CD14-positive monocyte (primary cell): ENCODE measurements around the gene ZNRF2. TPM values are rescaled to one million over a fixed set of nuclear protein-coding genes. Genes with fewer than 3 reads are reported as not detected.

Source experiments
- DNase-seq, 3 donors: peaks; one replicate each; pipeline ENCODE4 v3.0.0-alpha.2; 2011 to 2022
- H2AFZ ChIP-seq: 2 replicates; pipeline ENCODE4 v1.6.0; 2012; ENCODE audit warnings: mild to moderate bottlenecking, low read depth, low read length, inconsistent platforms; ENCODE audit not compliant: insufficient read depth, poor library complexity, severe bottlenecking
- H3K27ac ChIP-seq, 2 donors: 1 replicate in 1 of 2; 2 replicates in 1 of 2; pipeline ENCODE4 v1.5.1; 2012 to 2013; ENCODE audit warnings: low read length in 2 of 2, control low read depth in 1 of 2, inconsistent platforms in 1 of 2, low read depth in 1 of 2, mild to moderate bottlenecking in 1 of 2
- H3K27me3 ChIP-seq, 2 donors: one replicate each; pipeline versions ENCODE4 v1.6.0 to v1.6.1; 2011 to 2013; ENCODE audit warnings: low read length in 2 of 2; ENCODE audit not compliant: control insufficient read depth in 2 of 2, insufficient read depth in 2 of 2
- H3K36me3 ChIP-seq, 2 donors: replicated peaks in 1 of 2; 1 replicate in 1 of 2; 2 replicates in 1 of 2; pipeline versions ENCODE4 v1.5.1 to v1.6.1; 2012 to 2013; ENCODE audit warnings: low read length in 2 of 2, control low read depth in 1 of 2, inconsistent platforms in 1 of 2, mild to moderate bottlenecking in 1 of 2; ENCODE audit not compliant: insufficient read depth in 2 of 2, control insufficient read depth in 1 of 2
- H3K4me1 ChIP-seq, 2 donors: 1 replicate in 1 of 2; 2 replicates in 1 of 2; pipeline versions ENCODE4 v1.5.1 to v1.6.1; 2012 to 2013; ENCODE audit warnings: low read length in 2 of 2, control low read depth in 1 of 2, inconsistent platforms in 1 of 2, mild to moderate bottlenecking in 1 of 2, moderate library complexity in 1 of 2; ENCODE audit not compliant: insufficient read depth in 2 of 2, control insufficient read depth in 1 of 2
- H3K4me2 ChIP-seq: replicated peaks from 2 replicates; pipeline ENCODE3; 2012; ENCODE audit warnings: low read length, moderate library complexity, mild to moderate bottlenecking; ENCODE audit not compliant: poor library complexity, severe bottlenecking; ENCODE audit errors: extremely low read depth
- H3K4me3 ChIP-seq, 3 experiments: fragments of 200-600 bp in 1 of 3; sonication (generic) in 1 of 3; replicated peaks in 1 of 3; 1 replicate in 2 of 3; 2 replicates in 1 of 3; pipeline ENCODE4 v1.5.1; 2011 to 2013; ENCODE audit warnings: low read length in 3 of 3, mild to moderate bottlenecking in 3 of 3, control low read depth in 2 of 3, low read depth in 2 of 3, inconsistent platforms in 1 of 3, moderate library complexity in 1 of 3
- H3K79me2 ChIP-seq: 2 replicates; pipeline ENCODE4 v1.6.0; 2012; ENCODE audit warnings: mild to moderate bottlenecking, control low read depth, inconsistent platforms, low read length, moderate library complexity; ENCODE audit not compliant: insufficient read depth
- H3K9ac ChIP-seq: 2 replicates; pipeline ENCODE4 v1.6.0; 2017; ENCODE audit warnings: low read length, mild to moderate bottlenecking; ENCODE audit not compliant: insufficient read depth, poor library complexity, severe bottlenecking
- H3K9me3 ChIP-seq, 2 donors: replicated peaks in 1 of 2; 1 replicate in 1 of 2; 2 replicates in 1 of 2; pipeline versions ENCODE4 v1.5.1 to v1.6.1; 2012 to 2013; ENCODE audit warnings: low read length in 2 of 2, control low read depth in 1 of 2; ENCODE audit not compliant: control insufficient read depth in 1 of 2, insufficient read depth in 1 of 2
- H4K20me1 ChIP-seq: 2 replicates; pipeline ENCODE4 v1.6.0; 2012; ENCODE audit warnings: mild to moderate bottlenecking, low read length, control low read depth, moderate library complexity; ENCODE audit not compliant: insufficient read depth
- H3K27ac Mint-ChIP-seq, 7 donors: one replicate each; pipeline ENCODE4 v1.8.0; 2020; ENCODE audit warnings: mild to moderate bottlenecking in 7 of 7, mixed read lengths in 7 of 7, moderate library complexity in 6 of 7, inconsistent platforms in 2 of 7
- H3K27me3 Mint-ChIP-seq, 3 donors: one replicate each; pipeline ENCODE4 v1.8.0; 2021 to 2022; ENCODE audit warnings: low read depth in 3 of 3, mild to moderate bottlenecking in 3 of 3, mixed read lengths in 3 of 3, moderate library complexity in 3 of 3, inconsistent platforms in 1 of 3
- H3K36me3 Mint-ChIP-seq, 2 donors: one replicate each; pipeline ENCODE4 v1.8.0; 2020; ENCODE audit warnings: mixed read lengths in 2 of 2, inconsistent platforms in 1 of 2, mild to moderate bottlenecking in 1 of 2
- H3K4me1 Mint-ChIP-seq: one replicate; pipeline ENCODE4 v1.8.0; 2020; ENCODE audit warnings: mild to moderate bottlenecking, mixed read lengths
- H3K4me3 Mint-ChIP-seq, 2 donors: one replicate each; pipeline ENCODE4 v1.8.0; 2020; ENCODE audit warnings: mild to moderate bottlenecking in 2 of 2, mixed read lengths in 2 of 2, moderate library complexity in 1 of 2
- H3K9me3 Mint-ChIP-seq, 7 donors: one replicate each; pipeline ENCODE4 v1.8.0; 2020 to 2022; ENCODE audit warnings: mixed read lengths in 7 of 7, mild to moderate bottlenecking in 6 of 7, moderate library complexity in 6 of 7, inconsistent platforms in 2 of 7
- CTCF ChIP-seq: fragments of 200-600 bp; IDR thresholded peaks from one replicate; pipeline ENCODE4 v1.8.0; 2022; ENCODE audit warnings: antibody characterized with exemption, mild to moderate bottlenecking
- WGBS: methylation state at CpG from one replicate; pipeline ENCODE4 v1.1.5; 2013; ENCODE audit warnings: missing lambda C conversion rate; ENCODE audit not compliant: insufficient coverage; 5-methylcytosine and 5-hydroxymethylcytosine counted together
- intact Hi-C, 2 donors: fragments of 100-400 bp; cut with micrococcal nuclease; formaldehyde crosslinking; loops; one replicate each; pipeline versions ENCODE4 v1.15.0 to v1.15.1; 2023
- polyA plus RNA-seq, 3 donors: library from polyadenylated mRNA; depleted of rRNA in 1 of 3; unstranded in 2 of 3; stranded (reverse) in 1 of 3; fragments of 300-500 nt in 2 of 3; fragments of >200 nt in 1 of 3; fragmentation: Illumina TruSeq in 2 of 3; gene quantifications; 1 replicate in 2 of 3; 2 replicates in 1 of 3; pipeline ENCODE4 v1.2.3, GENCODE V29; 2012 to 2021

Gene ZNRF2
- polyA plus RNA-seq, 3 donors, result 1.9 to 9.5 (median 5.7) TPM

DNA sequence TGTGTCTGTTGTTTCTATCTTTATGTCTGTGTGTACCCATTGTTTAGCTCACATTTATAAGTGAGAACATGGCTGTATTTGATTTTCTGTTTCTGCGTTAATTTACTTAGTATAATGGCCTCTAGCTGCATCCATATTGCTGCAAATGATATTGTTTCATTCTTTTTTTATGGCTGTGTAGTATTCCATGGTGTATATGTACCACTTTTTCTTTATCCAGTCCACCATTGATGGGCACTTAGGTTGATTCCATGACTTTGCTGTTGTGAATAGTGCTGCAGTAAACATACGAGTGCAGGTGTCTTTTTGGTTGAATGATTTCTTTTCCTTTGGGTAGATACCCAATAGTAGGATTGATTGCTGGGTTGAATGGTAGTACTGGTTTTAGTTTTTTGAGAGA, 48.2 kb downstream of the ZNRF2 start:
- H3K79me2 ChIP-seq, result peaks cover 98% of the 10 kb centered on the region
- peaks cover 7 to 11% of the 10 kb centered on the region in 2 donors for H3K36me3 Mint-ChIP-seq
- H3K9ac ChIP-seq, result no peak overlapping the region
- no peaks in the 10 kb centered on the region for H3K36me3 ChIP-seq
- no peak overlapping the region for H3K4me3 Mint-ChIP-seq
- no peaks in the 10 kb centered on the region for H3K27me3 ChIP-seq
- no peak overlapping the region for H2AFZ ChIP-seq
- H3K9me3 Mint-ChIP-seq, result no peaks in the 10 kb centered on the region
- H3K27ac ChIP-seq, result no peak overlapping the region
- no peak for DNase-seq
- H3K27ac Mint-ChIP-seq, result peak overlapping the region in 1 of 7 donors; percentile 16
- peaks cover 24 to 32% of the 10 kb centered on the region in 2 donors for H3K4me1 ChIP-seq
- WGBS, result no CpG with 5 or more reads among the region's 2 CpGs
- peaks cover 87% of the 10 kb centered on the region for H4K20me1 ChIP-seq
- no peak overlapping the region for H3K4me2 ChIP-seq
- no peak for TF ChIP-seq CTCF
- peaks cover 0 to 1% (median 1%) of the 10 kb centered on the region in 3 donors for H3K27me3 Mint-ChIP-seq
- no peak overlapping the region for H3K4me3 ChIP-seq
- intact Hi-C loops, result loop anchor here in 1 of 2 donors (10.0 kb wide), 1 partner anchor 48 kb away; the partner anchor contains the start of gene ZNRF2
- peaks cover 52% of the 10 kb centered on the region for H3K4me1 Mint-ChIP-seq
- H3K9me3 ChIP-seq, result no peaks in the 10 kb centered on the region

GRCh38 chr7:30335763-30336487, 51.5 kb downstream of the ZNRF2 start:
- Histone ChIP-seq H3K4me3 (no peak overlapping the region), H4K20me1 (peaks cover 74% of the 10 kb centered on the region), H2AFZ (no peak overlapping the region), H3K9ac (no peak overlapping the region), H3K27ac (no peak overlapping the region), H3K9me3 (no peaks in the 10 kb centered on the region), H3K27me3 (no peaks in the 10 kb centered on the region), H3K79me2 (peaks cover 99% of the 10 kb centered on the region), H3K36me3 (no peaks in the 10 kb centered on the region), H3K4me1 (peaks cover 7% of the 10 kb centered on the region in 2 donors), H3K4me2 (no peak overlapping the region)
- DNase-seq, result no peak
- TF ChIP-seq CTCF, result no peak
- H3K4me3 Mint-ChIP-seq, result no peak overlapping the region
- peaks cover 48% of the 10 kb centered on the region for H3K4me1 Mint-ChIP-seq
- intact Hi-C loops, result loop anchor here in 1 of 2 donors (10.0 kb wide), 1 partner anchor 51 kb away; the partner anchor contains the start of gene ZNRF2
- 100% methylated on average over 1 of the region's 4 CpGs for WGBS
- H3K27me3 Mint-ChIP-seq, result peaks cover 0 to 1% (median 0%) of the 10 kb centered on the region in 3 donors
- peaks cover under 1 to 5% (median 4%) of the 10 kb centered on the region in 7 donors for H3K9me3 Mint-ChIP-seq
- H3K27ac Mint-ChIP-seq, result peak overlapping the region in 1 of 7 donors; percentile 28
- H3K36me3 Mint-ChIP-seq, result peaks cover 8 to 11% of the 10 kb centered on the region in 2 donors
